GM23248 (cell line): ENCODE results near the gene ADSS2.

Source experiments
- EZH2 ChIP-seq: fragments of 200-600 bp; sonication (generic); IDR thresholded peaks from 2 replicates; pipeline ENCODE4 v1.6.1; 2018; ENCODE audit warnings: antibody characterized with exemption, mild to moderate bottlenecking; ENCODE audit not compliant: insufficient read depth, poor library complexity, severe bottlenecking
- EZH2phosphoT487 ChIP-seq: fragments of 200-600 bp; sonication (generic); IDR thresholded peaks from 2 replicates; pipeline ENCODE4 v1.6.1; 2018; ENCODE audit warnings: antibody characterized with exemption, moderate library complexity, mild to moderate bottlenecking, low read depth; ENCODE audit not compliant: insufficient read depth

DNA sequence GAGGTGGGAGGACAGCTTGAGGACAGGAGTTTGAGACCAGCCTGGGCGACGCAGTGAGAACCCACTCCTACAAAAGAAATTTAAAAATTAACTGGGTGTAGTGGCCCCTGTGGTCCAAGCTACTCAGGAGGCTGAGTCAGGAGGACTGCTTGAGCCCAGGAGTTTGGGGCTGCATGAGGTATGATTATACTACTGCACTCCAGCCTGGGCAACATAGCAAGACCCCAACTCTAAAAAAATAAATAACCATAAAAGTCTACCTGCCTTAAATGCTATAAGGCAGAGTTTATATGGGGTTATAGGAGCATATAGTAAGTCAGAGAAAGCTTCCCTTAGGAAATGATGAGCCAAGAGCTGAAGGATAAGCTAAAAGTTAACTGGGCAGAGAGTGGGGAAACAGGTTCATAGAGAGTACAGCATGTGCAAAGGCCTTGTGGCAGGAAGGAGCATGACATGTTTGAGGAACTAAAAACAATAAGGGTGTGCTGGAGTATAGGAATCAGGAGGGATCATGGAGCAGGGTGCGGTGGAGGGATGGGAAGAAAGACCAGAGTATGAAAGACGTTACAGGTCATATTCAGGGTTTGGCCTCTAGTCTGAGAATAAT is 68.3 kb downstream of the ADSS2 start:
- TF ChIP-seq EZH2phosphoT487 (no peak), EZH2 (no peak)
